22Rv1 (cell line): ENCODE measurements around the gene EXOC2.

Experiments
- H3K27ac ChIP-seq: fragments of 450-650 bp; 2 replicates; pipeline ENCODE4 v1.5.1; 2017
- ZFX ChIP-seq: fragments of 450-650 bp; IDR thresholded peaks from 2 replicates; pipeline ENCODE4 v1.6.1; 2017; ENCODE audit warnings: antibody characterized with exemption, borderline replicate concordance
- TF ChIP-seq, protein P1 (sequence below): fragments of 450-650 bp; IDR thresholded peaks from 2 replicates; pipeline ENCODE4 v1.5.1; 2017; ENCODE audit warnings: mild to moderate bottlenecking

The EXOC2 gene

DNA sequence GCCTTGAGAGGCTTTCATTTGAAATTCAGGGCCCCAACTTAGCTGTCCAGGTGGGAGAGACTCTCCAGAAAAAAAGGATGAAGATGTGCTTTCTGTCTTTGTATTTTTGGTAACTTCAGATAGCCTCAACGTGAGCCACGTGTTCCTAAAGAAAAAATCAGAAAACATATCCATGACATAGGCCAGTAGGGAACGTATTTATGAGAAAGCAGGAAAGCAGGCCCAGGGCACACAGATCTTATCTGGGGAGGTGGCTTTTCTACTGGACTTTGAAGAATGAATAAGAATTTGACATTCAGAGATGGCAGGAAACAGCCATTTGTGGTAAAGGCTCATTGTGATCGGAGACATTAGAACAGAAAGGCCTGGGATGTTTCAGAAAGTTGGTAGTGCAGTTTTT lies 21.2 kb upstream of the EXOC2 start:
- TF ChIP-seq, protein P1, sequence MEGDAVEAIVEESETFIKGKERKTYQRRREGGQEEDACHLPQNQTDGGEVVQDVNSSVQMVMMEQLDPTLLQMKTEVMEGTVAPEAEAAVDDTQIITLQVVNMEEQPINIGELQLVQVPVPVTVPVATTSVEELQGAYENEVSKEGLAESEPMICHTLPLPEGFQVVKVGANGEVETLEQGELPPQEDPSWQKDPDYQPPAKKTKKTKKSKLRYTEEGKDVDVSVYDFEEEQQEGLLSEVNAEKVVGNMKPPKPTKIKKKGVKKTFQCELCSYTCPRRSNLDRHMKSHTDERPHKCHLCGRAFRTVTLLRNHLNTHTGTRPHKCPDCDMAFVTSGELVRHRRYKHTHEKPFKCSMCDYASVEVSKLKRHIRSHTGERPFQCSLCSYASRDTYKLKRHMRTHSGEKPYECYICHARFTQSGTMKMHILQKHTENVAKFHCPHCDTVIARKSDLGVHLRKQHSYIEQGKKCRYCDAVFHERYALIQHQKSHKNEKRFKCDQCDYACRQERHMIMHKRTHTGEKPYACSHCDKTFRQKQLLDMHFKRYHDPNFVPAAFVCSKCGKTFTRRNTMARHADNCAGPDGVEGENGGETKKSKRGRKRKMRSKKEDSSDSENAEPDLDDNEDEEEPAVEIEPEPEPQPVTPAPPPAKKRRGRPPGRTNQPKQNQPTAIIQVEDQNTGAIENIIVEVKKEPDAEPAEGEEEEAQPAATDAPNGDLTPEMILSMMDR = no peak
- no peak for TF ChIP-seq ZFX
- no peak overlapping the region for H3K27ac ChIP-seq

DNA sequence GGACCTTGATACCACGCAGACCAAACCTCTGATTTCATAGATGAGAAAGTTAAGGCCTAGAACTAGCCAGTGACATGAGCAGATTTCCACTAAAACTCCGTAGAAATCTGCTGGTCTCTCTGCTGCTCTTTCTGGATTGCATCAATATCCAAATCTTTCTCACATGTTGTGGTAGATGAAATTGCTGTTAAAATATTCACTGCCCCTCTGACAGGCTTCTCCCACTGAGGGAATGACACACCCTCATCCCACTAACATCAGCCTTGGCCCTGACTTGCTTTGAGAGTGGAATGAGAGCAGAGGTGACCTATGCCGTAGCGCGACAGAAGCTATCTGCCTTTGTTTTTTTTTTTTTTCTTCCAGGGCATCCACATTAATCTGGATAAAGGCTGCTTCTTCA lies 20.4 kb upstream of the EXOC2 start:
- no peak for TF ChIP-seq ZFX
- H3K27ac ChIP-seq = no peak overlapping the region

DNA sequence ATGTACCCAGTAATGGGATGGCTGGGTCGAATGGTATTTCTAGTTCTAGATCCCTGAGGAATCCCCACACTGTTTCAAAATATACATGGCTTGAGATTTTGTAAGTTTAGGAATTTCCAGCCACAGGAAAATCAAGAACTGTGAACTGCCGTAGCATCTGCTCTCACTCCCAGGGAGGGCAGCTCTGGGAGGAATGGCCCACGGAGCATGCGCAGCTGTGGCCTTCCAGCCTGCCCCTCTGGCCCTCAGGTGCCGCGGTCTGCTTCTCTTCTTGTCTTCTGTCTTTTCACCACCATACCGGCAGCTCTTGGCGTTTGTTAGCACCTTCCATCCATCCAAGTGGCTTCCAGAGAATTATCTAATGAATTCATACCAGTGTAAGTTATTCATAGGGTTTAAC lies 19.9 kb upstream of the EXOC2 start:
- TF ChIP-seq, protein P1 = no peak
- TF ChIP-seq ZFX = no peak
- H3K27ac ChIP-seq = no peak overlapping the region

DNA sequence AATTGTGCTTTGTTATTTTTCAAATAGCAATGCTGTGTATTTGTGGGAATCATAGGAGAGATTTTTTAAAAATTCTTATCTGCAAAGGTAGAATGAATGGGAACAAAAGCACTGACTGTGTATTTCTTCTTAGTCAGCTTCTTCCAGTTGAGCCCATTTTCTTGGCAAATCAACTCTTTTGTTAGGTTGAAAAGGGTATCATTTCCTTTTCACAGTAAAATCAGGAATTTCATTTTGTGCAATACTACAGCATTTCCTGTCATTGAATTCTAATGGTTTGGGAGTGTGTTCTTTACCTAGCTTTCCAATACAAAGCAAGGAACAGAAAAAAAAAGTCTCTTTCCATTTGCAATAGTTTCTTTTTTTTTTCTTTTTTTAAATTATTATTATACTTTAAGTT lies 19.0 kb upstream of the EXOC2 start:
- TF ChIP-seq, protein P1 = no peak
- no peak for TF ChIP-seq ZFX
- H3K27ac ChIP-seq = no peak overlapping the region

DNA sequence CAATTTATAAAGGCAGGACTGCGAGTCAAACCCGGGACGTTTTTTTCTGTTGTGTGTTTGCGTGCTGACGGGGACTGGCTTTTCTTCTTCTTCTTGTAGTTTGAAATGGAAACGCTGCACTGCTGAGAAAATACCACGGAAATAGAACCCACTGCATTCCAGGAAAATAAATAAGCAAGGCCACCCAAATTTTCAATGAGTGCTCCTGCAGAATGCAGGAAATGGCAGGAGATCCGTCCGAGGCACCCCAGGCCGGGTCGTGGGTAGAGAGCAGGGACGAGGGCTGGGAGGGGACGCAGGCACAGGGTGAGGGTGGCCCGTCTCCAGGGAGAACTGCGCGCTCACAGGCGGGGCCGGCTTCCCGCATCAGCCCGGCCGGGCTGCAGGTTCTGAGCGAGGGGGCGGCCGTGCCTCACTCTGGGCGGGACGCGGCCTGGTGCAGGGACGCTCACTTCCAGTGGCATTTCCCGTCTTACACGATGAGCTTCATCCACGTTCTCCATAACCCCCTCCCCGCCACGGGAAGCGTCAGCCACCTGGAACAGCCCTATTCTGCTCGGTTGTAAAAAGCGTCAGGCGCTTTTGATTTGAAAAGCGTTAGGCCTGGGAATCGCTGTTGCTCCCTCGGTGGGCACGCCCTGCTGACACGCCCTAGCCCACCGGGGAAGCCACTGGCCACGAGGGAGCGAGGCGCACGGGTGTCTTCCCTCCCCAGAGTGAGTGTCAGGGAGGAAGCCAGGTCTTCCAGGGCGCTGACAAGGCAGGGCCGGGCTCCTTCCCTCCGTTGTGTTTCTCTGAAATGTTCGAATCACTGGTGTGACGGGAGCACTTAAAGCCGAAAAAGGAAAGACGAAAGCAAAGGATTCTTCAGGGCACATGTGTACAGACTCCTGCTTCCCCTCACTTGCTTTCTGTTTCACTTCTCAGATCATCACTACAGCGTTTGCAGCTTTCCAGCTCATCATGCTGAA lies 17.9 kb upstream of the EXOC2 start:
- no peak for TF ChIP-seq ZFX
- TF ChIP-seq, protein P1 = no peak
- H3K27ac ChIP-seq = no peak overlapping the region

DNA sequence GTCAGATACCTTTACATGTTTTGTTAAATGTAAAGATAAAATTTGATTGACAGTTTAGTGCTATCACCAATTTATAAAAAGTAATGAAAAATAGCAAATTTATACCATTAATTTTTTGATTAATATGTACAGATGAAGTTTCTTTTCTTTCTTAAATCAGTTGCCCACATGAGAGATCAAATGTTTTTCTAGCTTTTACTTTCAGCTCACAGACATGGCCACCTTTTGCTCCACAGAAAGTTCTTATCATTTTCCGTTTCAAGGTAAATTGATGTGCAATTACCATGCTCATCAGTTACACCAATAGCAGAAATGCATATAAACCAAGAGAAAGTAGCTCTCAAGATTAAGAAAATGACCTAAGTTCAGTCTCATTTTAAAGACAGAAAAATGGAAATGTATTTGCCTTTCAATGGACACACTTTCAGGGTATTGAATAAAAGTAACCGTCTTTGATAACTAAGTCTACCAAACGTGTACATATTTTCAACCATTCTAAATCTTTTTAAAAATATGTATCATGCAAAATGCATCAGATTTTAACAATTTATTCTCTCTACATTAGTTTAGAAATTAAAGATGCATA lies 16.6 kb upstream of the EXOC2 start:
- no peak overlapping the region for H3K27ac ChIP-seq
- TF ChIP-seq, protein P1 = no peak

DNA sequence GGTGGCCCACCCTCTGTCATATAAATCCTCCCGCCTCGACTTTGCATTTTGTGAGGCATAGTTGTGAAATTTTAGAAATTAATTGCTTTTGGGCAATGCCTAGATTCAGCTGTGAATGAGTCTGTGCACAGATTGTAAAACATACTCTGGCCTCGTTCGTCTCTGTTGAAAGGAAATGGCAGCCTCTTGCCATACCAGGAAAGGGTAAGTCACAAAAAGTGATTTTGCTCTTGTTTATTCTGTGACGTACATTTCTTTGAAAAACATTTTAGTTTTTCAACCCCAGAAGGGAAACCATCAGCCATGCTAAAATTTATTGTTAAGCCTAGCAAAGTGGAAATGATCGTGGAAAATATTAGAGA lies 15.3 kb upstream of the EXOC2 start:
- H3K27ac ChIP-seq = no peak overlapping the region
- TF ChIP-seq ZFX = no peak
- TF ChIP-seq, protein P1 = no peak
